ENCODE results near the gene ASIC1.

- no peak for TF ChIP-seq CTCF (IDR thresholded peaks at IDR 0.05; ENCODE audit: insufficient read depth, low read depth, low read length)
- TF ChIP-seq EZH2 (IDR thresholded peaks at IDR 0.05; ENCODE audit: insufficient read depth, low read length), result no peak
Observed at GRCh38 chr12:50087151-50087550, 29.8 kb downstream of the ASIC1 start.
